Liver (tissue), 9 donors: ENCODE measurements around the gene EYA4. TPM values are rescaled to one million over a fixed set of nuclear protein-coding genes. Genes with fewer than 3 reads are reported as not detected.

Experiments
- DNase-seq: peaks from one replicate; pipeline ENCODE4 v3.0.0-alpha.2; 2017; ENCODE audit warnings: low spot score
- H3K27ac ChIP-seq, 2 donors: one replicate each; pipeline ENCODE4 v1.7.0; 2013; ENCODE audit warnings: inconsistent platforms in 2 of 2, low read length in 2 of 2, control low read depth in 1 of 2, low read depth in 1 of 2, mild to moderate bottlenecking in 1 of 2
- H3K27me3 ChIP-seq, 4 donors: one replicate each; pipeline versions ENCODE4 v1.6.1 to v1.7.0; 2013; ENCODE audit warnings: low read length in 3 of 4, inconsistent platforms in 1 of 4, mild to moderate bottlenecking in 1 of 4, moderate library complexity in 1 of 4; ENCODE audit not compliant: control insufficient read depth in 4 of 4, insufficient read depth in 4 of 4
- H3K36me3 ChIP-seq, 4 donors: one replicate each; pipeline versions ENCODE4 v1.6.1 to v1.7.0; 2013; ENCODE audit warnings: low read length in 3 of 4, mild to moderate bottlenecking in 3 of 4, low read depth in 1 of 4, moderate library complexity in 1 of 4; ENCODE audit not compliant: control insufficient read depth in 4 of 4, insufficient read depth in 3 of 4
- H3K4me1 ChIP-seq, 4 donors: one replicate each; pipeline versions ENCODE4 v1.6.1 to v1.7.0; 2013; ENCODE audit warnings: low read length in 3 of 4, mild to moderate bottlenecking in 3 of 4, moderate library complexity in 1 of 4; ENCODE audit not compliant: control insufficient read depth in 4 of 4, insufficient read depth in 4 of 4
- H3K4me3 ChIP-seq, 3 donors: one replicate each; pipeline versions ENCODE4 v1.6.1 to v1.7.0; 2013; ENCODE audit warnings: low read length in 3 of 3, control low read depth in 1 of 3, low read depth in 1 of 3, mild to moderate bottlenecking in 1 of 3
- H3K9ac ChIP-seq, 2 donors: one replicate each; pipeline ENCODE4 v1.7.0; 2013; ENCODE audit warnings: low read length in 2 of 2, mild to moderate bottlenecking in 2 of 2, moderate library complexity in 2 of 2, control low read depth in 1 of 2, low read depth in 1 of 2
- H3K9me3 ChIP-seq, 4 donors: one replicate each; pipeline versions ENCODE4 v1.6.1 to v1.7.0; 2013; ENCODE audit warnings: low read length in 3 of 4; ENCODE audit not compliant: control insufficient read depth in 4 of 4
- EGR1 ChIP-seq, 2 donors: IDR thresholded peaks; 2 replicates each; pipeline ENCODE4 v1.6.1; 2016 to 2018; ENCODE audit warnings: antibody characterized with exemption in 2 of 2, low read depth in 2 of 2
- FOXA2 ChIP-seq: IDR thresholded peaks from 2 replicates; pipeline ENCODE4 v1.6.1; 2016; ENCODE audit warnings: antibody characterized with exemption
- GABPA ChIP-seq, 2 donors: IDR thresholded peaks in 1 of 2; conservative IDR thresholded peaks in 1 of 2; 2 replicates each; pipeline ENCODE4 v1.6.1; 2016; ENCODE audit warnings: antibody characterized with exemption in 2 of 2, mild to moderate bottlenecking in 1 of 2, moderate library complexity in 1 of 2
- HNF4G ChIP-seq: IDR thresholded peaks from 2 replicates; pipeline ENCODE4 v1.6.1; 2016; ENCODE audit warnings: antibody characterized with exemption
- JUND ChIP-seq, 2 donors: IDR thresholded peaks; 2 replicates each; pipeline ENCODE4 v1.6.1; 2016; ENCODE audit warnings: antibody characterized with exemption in 2 of 2
- NR2F2 ChIP-seq: IDR thresholded peaks from 2 replicates; pipeline ENCODE4 v1.6.1; 2016; ENCODE audit warnings: antibody characterized with exemption
- RAD21 ChIP-seq, 2 donors: IDR thresholded peaks; 2 replicates each; pipeline ENCODE4 v1.6.1; 2016; ENCODE audit warnings: antibody characterized with exemption in 2 of 2, mild to moderate bottlenecking in 2 of 2
- REST ChIP-seq: IDR thresholded peaks from 2 replicates; pipeline ENCODE4 v1.6.1; 2016; ENCODE audit warnings: antibody characterized with exemption, mild to moderate bottlenecking
- RXRA ChIP-seq, 2 donors: IDR thresholded peaks; 2 replicates each; pipeline ENCODE4 v1.6.1; 2017 to 2018; ENCODE audit warnings: antibody characterized with exemption in 2 of 2, mild to moderate bottlenecking in 1 of 2
- TAF1 ChIP-seq: conservative IDR thresholded peaks from 2 replicates; pipeline ENCODE4 v1.6.1; 2016; ENCODE audit warnings: antibody characterized with exemption, mild to moderate bottlenecking
- YY1 ChIP-seq: IDR thresholded peaks from 2 replicates; pipeline ENCODE4 v1.6.1; 2016; ENCODE audit warnings: antibody characterized with exemption, mild to moderate bottlenecking
- ZBTB33 ChIP-seq: IDR thresholded peaks from 2 replicates; pipeline ENCODE4 v1.6.1; 2016; ENCODE audit warnings: antibody characterized with exemption
- WGBS: extraction: QIAGEN DNeasy Blood & Tissue Kit; methylation state at CpG from one replicate; pipeline ENCODE4 v1.1.7; 2013; 5-methylcytosine and 5-hydroxymethylcytosine counted together
- polyA plus RNA-seq, 2 donors: library from polyadenylated mRNA; stranded (reverse) in 1 of 2; unstranded in 1 of 2; fragments of 200-250 nt in 1 of 2; fragments of >200 nt in 1 of 2; fragmentation: Nextera tagmentation in 1 of 2; extraction: Ambion mirVana in 1 of 2; gene quantifications; one replicate each; pipeline versions ENCODE4 v1.2.1 to v1.2.3, GENCODE V29; 2013 to 2015
- total RNA-seq, 2 donors: library from RNA; depleted of rRNA; stranded (reverse); fragments of >200 nt; gene quantifications; one replicate each; pipeline ENCODE4 v1.2.3, GENCODE V29; 2014
- TF ChIP-seq, protein P1 (sequence below): fragments of 150-350 bp; IDR thresholded peaks from 2 replicates; pipeline ENCODE4 v1.5.1; 2017; ENCODE audit warnings: improper control_type of control experiment, low read depth, low read length; ENCODE audit not compliant: missing input control
- TF ChIP-seq, protein P2 (sequence below): IDR thresholded peaks from 2 replicates; pipeline ENCODE4 v1.6.1; 2016; ENCODE audit warnings: antibody characterized with exemption
- TF ChIP-seq, protein P3 (sequence below): IDR thresholded peaks from 2 replicates; pipeline ENCODE4 v1.6.1; 2016; ENCODE audit warnings: antibody characterized with exemption
- donor health status: healthy.
- donor health status: healthy.
- donor health status: healthy.
- donor health status: healthy.
- donor health status: healthy.

Gene EYA4
- total and polyA plus RNA-seq, 4 donors, result 0.05 to 0.50 TPM; not detected in 2

- Histone ChIP-seq H3K9ac (no peak overlapping the region), H3K9me3 (no peaks in the 10 kb centered on the region), H3K4me3 (no peak overlapping the region), H3K27ac (no peak overlapping the region), H3K4me1 (no peaks in the 10 kb centered on the region), H3K36me3 (no peaks in the 10 kb centered on the region), H3K27me3 (no peaks in the 10 kb centered on the region)
- no peak for TF ChIP-seq FOXA2
- TF ChIP-seq, protein P1, sequence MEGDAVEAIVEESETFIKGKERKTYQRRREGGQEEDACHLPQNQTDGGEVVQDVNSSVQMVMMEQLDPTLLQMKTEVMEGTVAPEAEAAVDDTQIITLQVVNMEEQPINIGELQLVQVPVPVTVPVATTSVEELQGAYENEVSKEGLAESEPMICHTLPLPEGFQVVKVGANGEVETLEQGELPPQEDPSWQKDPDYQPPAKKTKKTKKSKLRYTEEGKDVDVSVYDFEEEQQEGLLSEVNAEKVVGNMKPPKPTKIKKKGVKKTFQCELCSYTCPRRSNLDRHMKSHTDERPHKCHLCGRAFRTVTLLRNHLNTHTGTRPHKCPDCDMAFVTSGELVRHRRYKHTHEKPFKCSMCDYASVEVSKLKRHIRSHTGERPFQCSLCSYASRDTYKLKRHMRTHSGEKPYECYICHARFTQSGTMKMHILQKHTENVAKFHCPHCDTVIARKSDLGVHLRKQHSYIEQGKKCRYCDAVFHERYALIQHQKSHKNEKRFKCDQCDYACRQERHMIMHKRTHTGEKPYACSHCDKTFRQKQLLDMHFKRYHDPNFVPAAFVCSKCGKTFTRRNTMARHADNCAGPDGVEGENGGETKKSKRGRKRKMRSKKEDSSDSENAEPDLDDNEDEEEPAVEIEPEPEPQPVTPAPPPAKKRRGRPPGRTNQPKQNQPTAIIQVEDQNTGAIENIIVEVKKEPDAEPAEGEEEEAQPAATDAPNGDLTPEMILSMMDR, result no peak
- no peak for TF ChIP-seq YY1
- TF ChIP-seq ZBTB33, result no peak
- TF ChIP-seq REST, result no peak
- TF ChIP-seq JUND (IDR thresholded peaks at IDR 0.05), result no peak
- no peak for TF ChIP-seq RAD21 (IDR thresholded peaks at IDR 0.05)
- no peak for TF ChIP-seq RXRA (IDR thresholded peaks at IDR 0.05)
- no peak for TF ChIP-seq EGR1 (IDR thresholded peaks at IDR 0.05; ENCODE audit: low read depth in 2 of 2)
- no peak for TF ChIP-seq NR2F2
- TF ChIP-seq, protein P2, sequence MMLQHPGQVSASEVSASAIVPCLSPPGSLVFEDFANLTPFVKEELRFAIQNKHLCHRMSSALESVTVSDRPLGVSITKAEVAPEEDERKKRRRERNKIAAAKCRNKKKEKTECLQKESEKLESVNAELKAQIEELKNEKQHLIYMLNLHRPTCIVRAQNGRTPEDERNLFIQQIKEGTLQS, result no peak
- TF ChIP-seq, protein P3, sequence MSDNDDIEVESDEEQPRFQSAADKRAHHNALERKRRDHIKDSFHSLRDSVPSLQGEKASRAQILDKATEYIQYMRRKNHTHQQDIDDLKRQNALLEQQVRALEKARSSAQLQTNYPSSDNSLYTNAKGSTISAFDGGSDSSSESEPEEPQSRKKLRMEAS, result no peak
- no peak for TF ChIP-seq GABPA (IDR thresholded peaks at IDR 0.05 in 1 of 2, conservative IDR thresholded peaks at IDR 0.05 in 1 of 2)
- no peak for TF ChIP-seq HNF4G
- WGBS, result 83% methylated on average over 5 of the region's 5 CpGs
- DNase-seq, result no peak
These were observed 60.7 kb downstream of the EYA4 start for GRCh38 chr6:133301835-133302234.

GRCh38 chr6:133306931-133307330 is 65.8 kb downstream of the EYA4 start:
- Histone ChIP-seq H3K4me3 (no peak overlapping the region), H3K9me3 (no peaks in the 10 kb centered on the region), H3K36me3 (no peaks in the 10 kb centered on the region), H3K27ac (no peak overlapping the region), H3K27me3 (no peaks in the 10 kb centered on the region), H3K9ac (no peak overlapping the region), H3K4me1 (no peaks in the 10 kb centered on the region)
- WGBS, result 84% methylated on average over 5 of the region's 5 CpGs
- DNase-seq, result no peak
- TF ChIP-seq FOXA2 (no peak), JUND (IDR thresholded peaks at IDR 0.05) (no peak), ZBTB33 (no peak), NR2F2 (no peak), TAF1 (no peak), HNF4G (no peak), EGR1 (IDR thresholded peaks at IDR 0.05; ENCODE audit: low read depth in 2 of 2) (no peak)
- TF ChIP-seq, protein P1, result no peak
- TF ChIP-seq, protein P3, result no peak
